GM12875 (cell line): ENCODE measurements around the gene SIPA1L3.

Experiments
- H3K4me3 ChIP-seq: one replicate; pipeline ENCODE4 v1.5.1; 2011; ENCODE audit warnings: low read depth, low read length, control low read depth
- TF ChIP-seq, protein P1 (sequence below): IDR thresholded peaks from 2 replicates; pipeline ENCODE4 v1.5.1; 2011; ENCODE audit warnings: low read depth, mild to moderate bottlenecking, control low read depth, inconsistent platforms, low read length, moderate library complexity, borderline replicate concordance; ENCODE audit not compliant: insufficient read depth

The SIPA1L3 gene

DNA sequence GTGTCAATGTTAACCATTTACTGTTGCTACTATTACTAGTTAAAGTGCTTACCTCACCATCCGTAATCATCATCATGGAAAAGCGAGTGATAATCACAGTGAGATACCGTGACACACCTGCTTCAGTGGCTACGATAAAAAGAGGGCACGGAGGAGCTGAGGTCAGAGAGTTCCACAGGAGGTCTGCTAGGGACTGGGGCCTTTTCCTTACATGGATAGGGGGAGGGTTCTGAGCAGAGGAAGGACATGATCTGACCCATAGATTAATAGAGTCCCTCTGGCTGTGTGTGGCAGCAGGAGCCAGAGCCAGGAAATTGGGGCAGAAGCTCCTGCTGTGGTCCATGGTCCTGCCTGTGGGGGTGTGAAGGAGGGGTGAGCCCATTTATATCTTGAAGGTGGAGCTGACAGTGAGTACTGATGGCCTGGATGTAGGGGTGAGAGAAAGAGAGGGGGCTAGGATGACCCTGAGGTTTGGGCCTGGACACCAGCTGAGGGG is 136.7 kb downstream of the SIPA1L3 start:
- TF ChIP-seq, protein P1, sequence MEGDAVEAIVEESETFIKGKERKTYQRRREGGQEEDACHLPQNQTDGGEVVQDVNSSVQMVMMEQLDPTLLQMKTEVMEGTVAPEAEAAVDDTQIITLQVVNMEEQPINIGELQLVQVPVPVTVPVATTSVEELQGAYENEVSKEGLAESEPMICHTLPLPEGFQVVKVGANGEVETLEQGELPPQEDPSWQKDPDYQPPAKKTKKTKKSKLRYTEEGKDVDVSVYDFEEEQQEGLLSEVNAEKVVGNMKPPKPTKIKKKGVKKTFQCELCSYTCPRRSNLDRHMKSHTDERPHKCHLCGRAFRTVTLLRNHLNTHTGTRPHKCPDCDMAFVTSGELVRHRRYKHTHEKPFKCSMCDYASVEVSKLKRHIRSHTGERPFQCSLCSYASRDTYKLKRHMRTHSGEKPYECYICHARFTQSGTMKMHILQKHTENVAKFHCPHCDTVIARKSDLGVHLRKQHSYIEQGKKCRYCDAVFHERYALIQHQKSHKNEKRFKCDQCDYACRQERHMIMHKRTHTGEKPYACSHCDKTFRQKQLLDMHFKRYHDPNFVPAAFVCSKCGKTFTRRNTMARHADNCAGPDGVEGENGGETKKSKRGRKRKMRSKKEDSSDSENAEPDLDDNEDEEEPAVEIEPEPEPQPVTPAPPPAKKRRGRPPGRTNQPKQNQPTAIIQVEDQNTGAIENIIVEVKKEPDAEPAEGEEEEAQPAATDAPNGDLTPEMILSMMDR, result no peak
- no peak overlapping the region for H3K4me3 ChIP-seq

DNA sequence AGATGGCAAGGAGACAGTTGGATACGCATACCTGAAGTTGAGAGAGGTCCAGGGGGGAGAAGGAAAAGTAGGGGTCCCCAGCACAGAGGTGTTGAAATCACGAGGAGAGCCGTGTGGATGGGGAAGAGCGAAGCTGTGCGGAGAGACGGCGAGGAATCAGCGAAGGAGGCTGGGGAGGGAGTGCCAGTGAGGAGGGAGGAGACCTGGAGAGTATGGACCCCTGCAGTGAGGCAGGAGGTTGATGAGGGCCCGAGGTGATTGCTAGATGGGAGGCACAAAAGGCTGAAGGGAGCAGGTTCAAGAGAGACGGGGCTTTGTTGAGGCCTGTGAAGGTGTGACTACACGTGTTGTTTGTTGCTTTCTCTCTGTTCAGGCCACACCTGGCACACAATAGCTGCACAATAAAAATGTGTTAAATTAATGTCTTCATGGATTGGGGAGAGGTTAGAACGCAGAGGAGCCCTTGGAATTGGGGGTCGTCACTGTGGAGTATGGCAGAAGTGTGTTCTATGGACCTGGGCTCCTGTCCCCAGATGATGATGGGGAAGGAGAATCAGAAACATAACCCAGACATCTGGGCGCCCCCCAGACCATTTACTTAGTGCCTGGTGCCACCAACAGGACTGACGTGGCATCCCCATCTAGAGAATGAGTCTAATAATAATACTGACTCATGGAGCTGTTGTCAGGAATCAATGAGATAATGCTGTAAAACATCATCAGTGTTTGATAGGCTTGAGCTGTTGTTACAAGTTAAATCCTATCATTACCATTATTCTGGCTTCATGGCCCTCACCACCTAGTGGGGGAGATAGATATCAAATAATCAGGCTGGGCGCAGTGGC is 137.5 kb downstream of the SIPA1L3 start:
- TF ChIP-seq, protein P1, result no peak
- no peak overlapping the region for H3K4me3 ChIP-seq

DNA sequence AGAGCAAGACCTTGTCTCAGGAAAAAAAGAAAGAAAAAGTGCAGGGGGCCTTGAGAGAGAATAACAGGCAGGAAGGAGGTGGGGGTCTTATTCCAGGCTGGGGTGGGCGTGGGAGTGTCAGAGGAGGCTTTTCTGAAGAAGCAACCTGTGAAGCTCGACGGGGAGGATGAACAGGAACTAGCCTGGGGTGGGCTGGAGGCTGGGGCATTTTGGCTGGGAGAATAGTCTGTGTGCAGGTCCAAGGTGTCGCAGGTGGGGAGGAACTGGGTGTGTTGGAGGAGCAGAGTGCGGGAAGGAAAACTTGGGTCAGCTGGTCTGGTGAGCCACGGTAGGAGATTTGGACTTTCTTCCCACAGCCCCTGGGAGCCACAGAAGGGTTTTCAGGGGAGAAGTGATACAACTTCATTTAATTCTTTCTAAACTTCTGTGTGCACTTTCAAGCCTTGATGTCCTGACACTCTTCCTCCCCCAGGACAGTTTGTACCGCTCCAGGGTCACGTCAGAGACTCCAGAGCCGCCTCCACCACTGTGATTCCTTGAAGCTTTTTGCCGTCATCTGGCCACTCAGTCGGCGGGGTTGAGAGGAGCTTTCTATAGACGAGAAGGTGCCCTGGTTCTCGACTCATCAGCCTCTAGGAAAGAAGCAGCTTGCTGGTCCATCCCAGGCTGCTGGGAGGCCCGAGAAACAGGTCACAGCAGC is 138.7 kb downstream of the SIPA1L3 start:
- TF ChIP-seq, protein P1, result no peak
- H3K4me3 ChIP-seq, result peak overlapping the region; percentile 21

DNA sequence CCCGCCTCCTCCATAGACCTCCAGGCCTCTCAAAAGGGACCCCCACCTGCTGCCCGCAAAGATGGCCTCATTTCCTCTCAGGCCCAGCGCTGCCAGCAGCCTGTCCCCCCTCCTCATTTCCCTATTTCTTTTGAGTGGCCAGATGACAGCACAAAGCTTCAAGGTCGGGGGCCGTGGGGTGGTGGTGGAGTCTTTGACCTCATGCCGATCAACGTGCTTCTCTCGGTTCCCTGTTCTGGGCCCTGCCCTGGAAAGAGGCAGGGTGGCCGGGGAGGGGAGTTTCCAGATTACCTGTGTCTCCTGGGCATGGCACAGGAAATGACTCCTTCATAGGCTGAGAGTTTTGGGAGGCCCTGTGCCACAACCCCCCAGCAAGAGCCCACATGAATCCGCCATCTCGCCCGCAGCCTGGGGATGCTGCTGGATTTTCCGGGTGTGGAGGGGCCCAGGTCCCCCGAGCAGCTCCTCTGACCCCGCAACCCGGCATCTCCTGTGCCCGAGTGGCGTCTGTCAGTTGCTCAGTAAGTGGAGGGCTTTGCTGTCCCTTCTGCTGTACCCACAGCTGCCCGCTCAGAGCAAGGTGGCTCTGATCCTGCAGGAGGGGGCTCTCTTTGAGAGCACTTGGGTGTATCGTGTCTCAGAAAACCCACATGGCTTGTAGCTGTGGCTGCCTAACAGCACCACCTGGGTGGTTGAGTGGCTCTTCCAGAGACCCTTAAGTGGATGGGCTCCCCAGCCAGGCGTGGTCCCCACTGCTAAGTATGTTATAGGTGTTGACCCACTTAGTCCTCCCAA is 139.4 kb downstream of the SIPA1L3 start:
- no peak overlapping the region for H3K4me3 ChIP-seq
- TF ChIP-seq, protein P1, result no peak

DNA sequence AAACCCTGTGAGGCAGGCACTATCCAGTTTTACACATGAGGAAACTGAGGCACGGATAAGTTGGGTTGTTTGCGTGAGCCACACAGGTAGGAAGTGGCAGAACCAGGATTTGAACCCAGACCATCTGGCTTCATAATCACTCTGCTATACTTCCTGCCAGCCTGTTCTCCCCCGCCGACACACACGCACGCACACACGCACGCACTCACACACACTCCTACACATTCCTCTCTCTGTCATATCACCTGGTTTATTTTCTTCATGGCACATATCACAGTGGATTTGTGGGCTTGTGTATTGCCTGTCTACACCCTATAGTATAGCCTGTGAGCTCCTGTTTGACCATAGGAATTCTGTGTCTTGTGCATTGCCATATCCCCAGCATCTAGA is 140.0 kb downstream of the SIPA1L3 start:
- H3K4me3 ChIP-seq, result no peak overlapping the region

DNA sequence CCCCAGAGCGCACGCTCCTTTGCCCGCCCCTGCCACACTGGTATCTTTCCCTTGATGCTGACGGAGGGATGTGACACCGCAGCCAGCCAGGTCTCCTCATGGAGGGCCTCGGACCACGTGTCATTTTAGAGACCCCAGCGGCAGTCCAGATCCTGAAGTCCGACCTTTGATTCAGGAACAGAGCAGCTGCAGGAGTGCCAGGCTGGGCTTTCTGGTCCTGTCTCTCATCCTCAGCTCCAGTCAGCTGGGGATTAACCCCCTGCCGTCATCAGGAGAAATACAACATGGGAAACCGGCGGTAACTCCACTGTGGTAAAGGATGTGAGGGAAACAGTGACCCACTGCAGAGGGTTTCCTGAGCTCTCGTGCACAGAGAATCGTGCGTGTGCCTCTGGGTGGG is 140.6 kb downstream of the SIPA1L3 start:
- no peak overlapping the region for H3K4me3 ChIP-seq
- TF ChIP-seq, protein P1, result no peak

More for the DNA sequence above, 140.0 kb downstream of the SIPA1L3 start:
- TF ChIP-seq, protein P1, result no peak
